ENCODE results near the gene SAMD8. TPM values are rescaled to one million over a fixed set of nuclear protein-coding genes. Genes with fewer than 3 reads are reported as not detected.

SAMD8 gene
- 10 to 100 TPM; 30.0 to 44.2 (median 35.7) TPM for total RNA-seq
- polyA plus RNA-seq = 10 to 100 TPM; 10.8 to 40.3 (median 21.3) TPM
- long read RNA-seq, donor 1, transcript SAMD8-202 (6 exons, 1,654 nt) = major isoform, 9 of 13 reads
- long read RNA-seq, donor 1, partial matches to known transcripts = 0 of 13 reads
- long read RNA-seq, donor 1, other reads (novel, unspliced or antisense) = 4 of 13 reads
- long read RNA-seq, donor 2, full-length matches to known transcripts = 15 of 27 reads
- long read RNA-seq, donor 2, partial matches to known transcripts = 2 of 27 reads
- long read RNA-seq, donor 2, other reads (novel, unspliced or antisense) = 10 of 27 reads

- intact Hi-C loops (cut with DNase I) = loop anchor here (2.0 to 5.0 kb wide), 2 partner anchors 99 to 101 kb away; partner anchors contain the start of gene VDAC2 (in 2 of the 2)
- H3K4me3 ChIP-seq = peak within 1 kb of the TSS; percentile 88
- ATAC-seq = peak; percentile 75 to 80 (median 76)
- H3K9me3 ChIP-seq = no peaks in the 10 kb centered on the region
- no peaks in the 10 kb centered on the region for H3K27me3 ChIP-seq (ENCODE audit: insufficient read depth in 3 of 3, low read length in 2 of 3)
- DNase-seq = peak; percentile 98 to 99
- no peaks in the 10 kb centered on the region for H3K36me3 ChIP-seq (ENCODE audit: insufficient read depth in 1 of 2, low read depth in 1 of 2)
- H3K27ac ChIP-seq = peak within 1 kb of the TSS; percentile 99
- TF ChIP-seq CTCF (IDR thresholded peaks at IDR 0.05) = peak; percentile 48
- WGBS, 3 donors = 1% methylated on average over 45 to 61 of the region's 61 CpGs
- peaks cover 62% of the 10 kb centered on the region for H3K4me1 ChIP-seq
Measured at GRCh38 chr10:75111365-75111906, at the start of gene SAMD8. Gene SAMD8, plus strand, starts transcription at chr10:75111656. Its CDS starts 38,873 bp downstream, at chr10:75150529.

DNA sequence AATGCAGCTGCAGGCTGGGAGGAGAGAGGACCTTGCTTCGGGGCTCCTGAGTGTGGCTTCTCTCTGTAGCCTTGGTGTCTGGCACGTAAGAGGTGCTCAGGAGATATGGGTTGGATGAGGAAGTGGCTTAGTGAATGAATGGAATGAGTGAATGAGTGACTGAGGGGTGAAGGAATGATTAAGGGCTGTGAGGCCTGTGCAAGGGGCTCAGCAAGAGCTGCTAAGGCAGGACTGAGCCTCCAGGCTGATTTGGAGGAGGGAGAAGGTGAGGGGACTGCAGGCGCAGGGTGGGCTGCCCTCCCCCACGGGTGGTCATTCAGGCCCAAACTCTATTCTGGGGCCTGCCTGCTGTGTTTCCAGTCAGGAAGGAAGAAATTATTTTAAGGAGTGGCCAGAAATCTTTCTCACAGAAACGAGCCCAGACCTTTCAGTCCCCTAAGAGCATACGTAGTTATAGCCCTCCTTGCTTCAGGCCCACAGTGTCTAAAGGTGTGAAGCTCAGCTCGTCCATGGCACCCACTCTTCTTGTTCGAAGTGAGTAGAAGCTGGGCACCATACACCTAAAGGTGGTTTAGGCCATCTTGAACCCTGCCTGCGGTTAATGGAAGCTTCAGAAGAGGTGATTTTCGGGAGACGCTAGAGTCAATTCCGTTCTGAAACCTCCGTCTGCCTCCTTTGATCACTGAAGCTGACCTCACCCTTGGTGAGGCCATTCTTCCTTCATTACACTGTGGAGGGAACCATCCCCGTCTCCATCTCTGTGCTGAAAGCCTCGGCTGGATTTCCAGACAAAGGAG is 49.5 kb upstream of the SAMD8 start:
- intact Hi-C loops (cut with DNase I) = no loop called here
- DNase-seq (no peak), ATAC-seq (peak in 2 of 4 donors; percentile 4 to 19)
- whole genome bisulfite sequencing, 3 donors = 80 to 83% (median 82%) methylated on average over 15 of the region's 15 CpGs
- H3K27me3 ChIP-seq (ENCODE audit: insufficient read depth in 3 of 3, low read length in 2 of 3) = no peaks in the 10 kb centered on the region
- no peak overlapping the region for H3K4me3 ChIP-seq
- TF ChIP-seq CTCF (IDR thresholded peaks at IDR 0.05) = no peak
- peaks cover 13% of the 10 kb centered on the region for H3K4me1 ChIP-seq
- no peaks in the 10 kb centered on the region for H3K9me3 ChIP-seq
- H3K27ac ChIP-seq = peak overlapping the region; percentile 59
- peaks cover 0 to 13% of the 10 kb centered on the region in 2 donors for H3K36me3 ChIP-seq (ENCODE audit: insufficient read depth in 1 of 2, low read depth in 1 of 2)

DNA sequence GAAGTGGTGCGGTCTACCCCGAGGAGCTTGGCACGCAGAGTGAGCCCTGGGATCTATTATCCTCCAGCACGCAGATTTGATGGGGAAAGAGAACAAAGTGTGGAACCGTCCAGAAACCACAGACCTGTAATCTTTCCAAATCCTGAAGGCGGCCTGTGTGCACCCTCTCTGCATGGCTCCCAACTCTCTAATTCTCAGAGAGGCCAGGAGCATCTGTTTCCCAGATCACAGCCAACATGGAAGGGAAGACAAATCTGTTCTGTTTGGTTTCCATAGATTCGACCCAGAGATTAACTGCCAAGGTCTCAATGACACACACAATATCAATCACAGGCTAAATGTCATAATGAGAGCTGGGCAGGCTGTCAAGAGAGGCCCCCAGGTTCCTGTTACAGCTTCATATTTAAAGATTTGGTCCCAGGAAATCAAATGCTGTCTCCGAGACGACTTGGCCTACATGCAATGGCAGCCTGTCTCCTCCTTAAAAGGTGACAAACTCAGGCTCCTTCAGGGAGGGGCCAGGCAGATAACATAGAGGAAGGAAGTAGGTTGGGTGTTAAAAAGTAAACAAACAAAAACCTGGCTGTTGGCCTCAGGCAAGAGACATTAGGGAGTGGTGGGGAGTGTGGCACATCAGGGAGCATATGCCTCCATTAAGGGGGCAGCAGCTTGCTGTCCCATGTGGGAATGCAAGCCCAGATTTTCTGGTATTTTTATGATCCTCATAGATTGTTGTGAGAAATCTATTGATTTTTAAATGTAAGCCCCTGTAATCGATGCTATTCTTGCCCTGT is 48.8 kb upstream of the SAMD8 start:
- Histone ChIP-seq H3K4me3 (no peak overlapping the region), H3K36me3 (ENCODE audit: insufficient read depth in 1 of 2, low read depth in 1 of 2) (peaks cover 0 to 5% of the 10 kb centered on the region in 2 donors), H3K9me3 (no peaks in the 10 kb centered on the region), H3K27ac (peak overlapping the region; percentile 59), H3K27me3 (ENCODE audit: insufficient read depth in 3 of 3, low read length in 2 of 3) (no peaks in the 10 kb centered on the region), H3K4me1 (peaks cover 13% of the 10 kb centered on the region)
- intact Hi-C loops (cut with DNase I) = no loop called here
- ATAC-seq (peak; percentile 33 to 64 (median 58)), DNase-seq (peak; percentile 52 to 70)
- 34 to 47% (median 45%) methylated on average over 10 of the region's 10 CpGs for WGBS, 3 donors
- no peak for TF ChIP-seq CTCF (IDR thresholded peaks at IDR 0.05)

DNA sequence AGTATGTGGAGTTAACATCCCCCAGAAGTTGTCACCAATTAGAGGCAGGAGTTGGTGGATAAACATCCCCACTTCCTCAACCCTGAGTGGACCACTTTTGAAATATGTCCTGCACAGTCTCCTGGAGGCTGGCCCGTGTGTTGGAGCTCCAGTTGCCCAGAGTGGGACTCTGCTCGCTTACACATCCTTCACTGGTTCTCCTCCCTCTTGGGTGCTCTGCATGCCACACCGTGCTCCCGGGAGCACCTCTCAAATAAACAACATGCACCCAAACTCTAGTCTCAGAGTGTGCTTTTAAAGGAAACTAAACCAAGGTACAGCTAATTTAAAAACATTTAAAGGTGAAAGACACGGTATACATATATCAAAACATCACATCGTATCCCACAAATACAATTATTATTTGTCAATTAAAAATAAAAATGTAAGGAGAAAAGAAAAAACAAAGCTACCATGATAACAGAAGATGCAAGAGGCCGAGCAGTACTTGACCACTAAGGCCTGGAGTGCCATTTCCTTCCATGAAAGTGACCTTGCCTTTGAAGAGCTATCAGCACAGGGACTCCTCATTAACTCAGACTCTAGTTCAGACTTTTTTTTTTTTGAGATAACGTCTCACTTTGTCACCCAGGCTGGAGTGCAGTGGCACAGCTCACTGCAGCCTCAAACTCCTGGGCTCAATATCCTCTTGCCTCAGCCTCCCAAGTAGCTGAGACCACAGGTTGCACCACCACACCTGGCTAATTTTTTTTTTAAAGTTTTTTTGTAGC is 47.8 kb upstream of the SAMD8 start:
- no peak for DNase-seq
- TF ChIP-seq CTCF (IDR thresholded peaks at IDR 0.05) = no peak
- WGBS, 3 donors = 87 to 94% (median 94%) methylated on average over 8 of the region's 8 CpGs
- Histone ChIP-seq H3K27me3 (ENCODE audit: insufficient read depth in 3 of 3, low read length in 2 of 3) (no peaks in the 10 kb centered on the region), H3K4me3 (no peak overlapping the region), H3K9me3 (no peaks in the 10 kb centered on the region), H3K4me1 (peaks cover 13% of the 10 kb centered on the region), H3K27ac (peak overlapping the region; percentile 59), H3K36me3 (ENCODE audit: insufficient read depth in 1 of 2, low read depth in 1 of 2) (no peaks in the 10 kb centered on the region)
- ATAC-seq = no peak
- intact Hi-C loops (cut with DNase I) = no loop called here
